A673 (cell line): ENCODE data around the gene LNX1. TPM values are rescaled to one million over a fixed set of nuclear protein-coding genes. Genes with fewer than 3 reads are reported as not detected.

Experiments used
- BruUV-seq: library from RNA; stranded (reverse); fragments of 400-500 nt; replicated peaks from 2 replicates; lab custom pipeline; 2021; lab: Mats Ljungman, UMichigan
- CTCF ChIA-PET: fragments of 300-600 bp; sonication (Branson Sonifier 250); formaldehyde crosslinking; loops from one replicate; lab custom pipeline; 2022; ENCODE audit warnings: antibody characterized with exemption; lab: Charles Lee
- POLR2A ChIA-PET: fragments of 300-600 bp; sonication (Branson Sonifier 250); formaldehyde crosslinking; loops from one replicate; lab custom pipeline; 2022; ENCODE audit warnings: antibody characterized with exemption; ENCODE audit not compliant: low non-redundant PET; lab: Charles Lee
- DNase-seq: peaks from one replicate; pipeline ENCODE4 v3.0.0-alpha.2; 2015; ENCODE audit warnings: low spot score
- H3K27ac ChIP-seq: fragments of 200-600 bp; sonication (generic); 2 replicates; pipeline ENCODE4 v1.5.1; 2016; ENCODE audit warnings: mixed run types, low read depth, mild to moderate bottlenecking, mixed read lengths, antibody characterized with exemption, low read length; ENCODE audit not compliant: poor library complexity, severe bottlenecking
- H3K27me3 ChIP-seq: fragments of 200-600 bp; sonication (generic); replicated peaks from 2 replicates; pipeline ENCODE4 v1.6.1; 2017; ENCODE audit warnings: mixed run types, low read depth, mild to moderate bottlenecking, mixed read lengths, antibody characterized with exemption, low read length; ENCODE audit not compliant: insufficient read depth, poor library complexity
- H3K36me3 ChIP-seq: fragments of 200-600 bp; sonication (generic); 2 replicates; pipeline ENCODE4 v1.6.1; 2016; ENCODE audit warnings: mixed run types, mild to moderate bottlenecking, mixed read lengths, antibody characterized with exemption, low read length; ENCODE audit not compliant: insufficient read depth, poor library complexity, severe bottlenecking
- H3K4me1 ChIP-seq: fragments of 200-600 bp; sonication (generic); 2 replicates; pipeline ENCODE4 v1.6.1; 2017; ENCODE audit warnings: mixed run types, mild to moderate bottlenecking, mixed read lengths, antibody characterized with exemption, low read length; ENCODE audit not compliant: insufficient read depth, poor library complexity, severe bottlenecking
- H3K4me3 ChIP-seq: fragments of 200-600 bp; sonication (generic); 2 replicates; pipeline ENCODE4 v1.5.1; 2016; ENCODE audit warnings: low read depth, mixed run types, mild to moderate bottlenecking, mixed read lengths, low read length; ENCODE audit not compliant: poor library complexity, severe bottlenecking
- H3K9me3 ChIP-seq: fragments of 200-600 bp; sonication (generic); 2 replicates; pipeline ENCODE4 v1.6.1; 2016; ENCODE audit warnings: mixed run types, low read depth, mild to moderate bottlenecking, mixed read lengths, antibody characterized with exemption, low read length; ENCODE audit not compliant: poor library complexity, severe bottlenecking
- CTCF ChIP-seq: fragments of 300-800, 200-600 bp; sonication (generic); conservative IDR thresholded peaks from 2 replicates; pipeline ENCODE4 v1.5.1; 2017; ENCODE audit warnings: low read depth, mild to moderate bottlenecking, antibody characterized with exemption, low read length, moderate library complexity, mixed read lengths
- EZH2 ChIP-seq: fragments of 200-600 bp; sonication (generic); IDR thresholded peaks from 2 replicates; pipeline ENCODE4 v1.6.1; 2017; ENCODE audit warnings: borderline replicate concordance, low read depth, mild to moderate bottlenecking, mixed read lengths, antibody characterized with exemption, low read length; ENCODE audit not compliant: poor library complexity, severe bottlenecking
- intact Hi-C: fragments of 100-400 bp; cut with micrococcal nuclease; formaldehyde crosslinking; loops from one replicate; pipeline ENCODE4 v1.10.0; 2022; ENCODE audit not compliant: unreplicated experiment
- total RNA-seq: library from RNA; stranded (reverse); gene quantifications from 2 replicates; pipeline ENCODE4 v1.2.3, GENCODE V29; 2021

LNX1 gene
- total RNA-seq, 1 experiment from 2014 or later: not detected

GRCh38 chr4:53574528-53574927 is 16.8 kb downstream of the LNX1 start:
- Histone ChIP-seq H3K27ac (no peak overlapping the region), H3K4me3 (no peak overlapping the region), H3K4me1 (no peaks in the 10 kb centered on the region), H3K27me3 (no peaks in the 10 kb centered on the region), H3K36me3 (no peaks in the 10 kb centered on the region), H3K9me3 (no peaks in the 10 kb centered on the region)
- BruUV-seq: no TSS peak
- TF ChIP-seq EZH2 (no peak), CTCF (no peak)
- ChIA-PET CTCF (no interaction called here), POLR2A (no interaction called here)
- no peak for DNase-seq
- intact Hi-C loops: no loop called here

- H3K27ac ChIP-seq: no peak overlapping the region
- no TSS peak for BruUV-seq
- DNase-seq: no peak
- H3K4me3 ChIP-seq: no peak overlapping the region
- CTCF ChIA-PET: no interaction called here
- no peaks in the 10 kb centered on the region for H3K36me3 ChIP-seq
- H3K27me3 ChIP-seq: no peaks in the 10 kb centered on the region
- no peaks in the 10 kb centered on the region for H3K9me3 ChIP-seq
- no peaks in the 10 kb centered on the region for H3K4me1 ChIP-seq
- POLR2A ChIA-PET: no interaction called here
- TF ChIP-seq EZH2: no peak
- TF ChIP-seq CTCF: no peak
- intact Hi-C loops: no loop called here
These were observed 17.6 kb downstream of the LNX1 start for GRCh38 chr4:53573696-53574095.

GRCh38 chr4:53572600-53572994 is 18.7 kb downstream of the LNX1 start:
- no peaks in the 10 kb centered on the region for H3K4me1 ChIP-seq

More at GRCh38 chr4:53572600-53572994, 18.7 kb downstream of the LNX1 start:
- Histone ChIP-seq H3K9me3 (no peaks in the 10 kb centered on the region), H3K27me3 (no peaks in the 10 kb centered on the region), H3K27ac (no peak overlapping the region), H3K36me3 (no peaks in the 10 kb centered on the region), H3K4me3 (no peak overlapping the region)
- ChIA-PET CTCF (no interaction called here), POLR2A (no interaction called here)
- TF ChIP-seq CTCF (no peak), EZH2 (no peak)
- BruUV-seq: no TSS peak
- intact Hi-C loops: no loop called here
- no peak for DNase-seq
